ENCODE data around the gene UMPS. TPM values are rescaled to one million over a fixed set of nuclear protein-coding genes. Genes with fewer than 3 reads are reported as not detected.
"Not testable (repeated sequence)": the region's sequence is repeated elsewhere in the genome, so short reads cannot be mapped to it uniquely, and the experiment has no call there.

Gene UMPS
- total RNA-seq, 1 donor from 2014 or later: 21.5 TPM

DNA sequence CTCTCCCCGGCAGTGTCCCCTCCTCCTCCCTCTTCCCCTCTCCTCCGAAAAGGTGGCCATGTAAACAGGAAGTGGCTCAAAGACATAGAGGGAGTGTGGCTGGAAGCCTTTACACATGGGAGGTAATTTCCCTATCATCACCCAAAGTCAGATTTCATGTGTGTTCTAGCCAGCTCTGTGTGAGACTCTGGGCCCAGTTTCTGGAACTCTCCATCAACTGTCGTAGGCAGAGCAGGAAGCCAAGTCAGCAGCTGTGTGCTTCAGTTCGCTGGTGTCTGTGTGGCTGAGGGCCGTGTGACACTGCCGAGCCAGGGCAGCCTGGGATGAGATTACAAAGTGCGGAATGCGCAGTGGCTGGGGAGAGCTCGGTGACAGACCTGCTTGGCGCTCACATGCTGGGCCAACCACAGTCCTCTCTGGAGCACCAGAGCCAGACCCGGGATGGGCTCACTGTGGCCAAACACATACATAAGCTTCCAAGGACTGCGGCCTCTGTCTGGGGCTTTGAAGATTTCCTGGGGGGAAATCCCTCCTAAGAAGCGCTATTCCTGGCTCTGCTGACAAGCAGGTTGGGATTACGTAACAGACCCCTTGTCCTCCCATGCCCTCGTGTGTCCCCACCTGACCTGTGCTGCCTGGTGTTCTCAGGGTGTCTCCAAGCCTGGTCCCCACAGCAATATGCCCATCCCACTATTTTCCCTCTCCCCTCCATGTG is 50.7 kb downstream of the UMPS start:
- ATAC-seq: no peak

DNA sequence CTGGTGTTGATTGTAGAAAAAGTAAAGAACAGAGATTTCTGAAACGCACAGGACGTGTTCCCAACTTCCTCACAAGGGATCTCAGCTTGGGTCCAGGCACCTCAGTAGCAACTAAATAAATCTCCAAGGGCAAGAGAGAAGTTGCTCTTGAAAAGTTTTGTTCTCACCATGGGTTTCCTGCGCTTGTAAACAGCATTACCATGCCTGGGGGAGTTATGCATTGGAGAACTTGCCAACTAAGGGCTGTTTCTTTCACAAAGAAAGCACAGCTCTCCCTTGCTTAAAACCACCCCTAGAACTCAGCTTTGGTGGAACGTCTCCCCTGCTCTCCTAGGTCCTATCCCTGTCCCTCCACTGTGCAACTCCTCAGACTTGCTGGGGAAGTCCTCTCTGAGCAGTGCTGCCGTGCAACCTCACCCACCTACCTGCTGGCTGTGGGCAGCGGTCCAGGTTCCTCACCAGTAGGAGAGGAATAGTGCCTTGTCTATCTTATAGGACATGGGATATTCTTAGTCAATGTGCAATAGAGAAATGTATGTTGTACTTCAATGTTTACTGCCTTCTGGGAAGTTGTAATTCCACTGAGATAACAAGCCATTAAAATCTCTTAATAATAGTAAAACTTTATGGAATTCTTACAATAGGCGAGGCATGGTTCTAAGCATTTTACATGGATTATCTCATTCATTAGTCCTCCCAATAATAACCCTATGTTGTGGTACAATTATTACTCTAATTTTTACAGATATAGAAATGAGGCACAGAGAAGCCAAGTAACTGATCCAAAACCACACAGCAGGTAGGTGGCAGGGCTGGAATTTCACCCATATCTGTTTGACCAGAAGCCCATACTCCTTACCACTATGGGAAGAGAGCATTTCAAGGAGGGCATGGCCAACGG is 51.5 kb downstream of the UMPS start:
- ATAC-seq: no peak

DNA sequence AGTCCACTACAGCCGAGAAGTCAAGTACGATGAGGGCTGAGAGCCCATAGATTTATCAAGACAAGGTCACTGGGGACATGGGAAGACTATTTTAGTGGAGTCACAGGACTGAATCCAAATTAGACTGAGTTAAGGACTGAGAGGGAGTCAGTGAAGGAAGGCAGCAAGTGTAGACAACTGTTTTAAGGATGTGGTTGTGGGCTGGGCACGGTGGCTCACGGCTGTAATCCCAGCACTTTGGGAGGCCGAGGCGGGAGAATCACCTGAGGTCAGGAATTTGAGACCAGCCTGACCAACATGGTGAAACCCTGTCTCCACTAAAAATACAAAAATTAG is 52.1 kb downstream of the UMPS start:
- ATAC-seq: not testable (repeated sequence)

DNA sequence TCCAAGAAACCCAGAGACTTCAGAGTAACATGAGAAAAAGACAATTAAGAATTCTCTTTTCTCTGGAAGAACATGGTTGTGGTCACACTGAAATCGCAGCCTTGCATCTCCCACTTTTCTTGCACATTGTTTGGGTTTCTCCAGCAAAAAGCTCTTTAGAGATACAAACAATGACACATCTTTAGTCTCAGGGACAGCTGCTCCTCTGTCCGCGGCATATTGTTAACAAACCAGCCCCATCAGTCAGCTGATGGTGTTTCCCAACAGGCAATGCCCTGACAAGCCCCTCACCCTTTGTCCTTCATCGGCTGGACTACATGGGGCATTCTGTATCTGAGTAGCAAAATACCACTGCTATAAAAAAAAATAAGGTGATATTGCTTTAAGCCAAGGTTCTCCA is 53.4 kb downstream of the UMPS start:
- ATAC-seq: no peak

DNA sequence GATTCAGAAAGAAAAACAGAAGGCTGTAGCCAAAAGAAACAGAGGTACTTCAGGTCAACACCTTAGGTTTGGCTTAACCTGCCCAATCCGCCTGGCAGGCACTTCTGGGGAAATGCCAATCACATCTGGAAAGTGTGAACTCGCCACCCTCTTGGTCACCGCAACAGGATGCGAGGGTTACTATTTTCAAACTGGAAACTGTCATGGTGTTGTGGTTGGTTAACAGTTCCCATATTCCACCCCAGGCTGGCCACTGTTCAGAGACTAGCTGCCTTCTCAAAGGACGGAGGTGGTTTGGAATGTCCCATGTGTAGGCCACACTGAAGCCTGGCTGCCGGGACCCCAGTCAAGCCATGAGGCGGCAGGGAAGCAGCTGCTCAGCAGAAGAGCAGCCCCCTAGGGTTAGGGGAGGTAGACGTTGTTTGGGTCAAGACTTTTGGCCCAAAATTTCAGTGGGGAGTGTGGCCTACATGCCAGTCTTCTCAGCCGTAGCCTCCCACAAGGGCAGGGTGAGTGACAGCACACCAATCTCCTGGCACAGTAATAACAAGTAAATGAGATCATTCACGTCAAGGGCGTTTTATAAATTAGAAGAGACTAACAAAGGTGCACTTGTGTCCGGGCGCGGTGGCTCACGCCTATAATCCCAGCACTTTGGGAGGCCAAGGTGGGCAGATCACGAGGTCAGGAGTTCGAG is 54.6 kb downstream of the UMPS start:
- peak; percentile 3 for ATAC-seq

DNA sequence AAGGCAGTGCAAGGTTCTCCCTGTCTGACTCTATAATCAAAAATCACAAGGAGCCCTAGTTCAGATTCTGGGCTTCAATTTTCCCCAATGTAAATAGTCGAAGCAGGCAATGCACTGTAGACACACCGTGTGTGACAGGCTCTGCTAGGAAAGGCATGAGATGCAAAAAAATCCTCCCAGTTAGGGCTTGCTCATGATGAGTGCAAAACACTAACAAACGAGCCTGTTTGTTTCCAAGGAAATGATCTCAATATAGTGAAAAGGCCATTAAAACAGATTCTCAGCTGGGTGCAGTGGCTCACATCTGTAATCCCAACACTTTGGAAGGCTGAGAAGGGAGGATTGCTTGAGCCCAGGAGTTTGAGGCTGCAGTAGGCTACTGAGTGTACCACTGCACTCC is 55.7 kb downstream of the UMPS start:
- ATAC-seq: no peak

DNA sequence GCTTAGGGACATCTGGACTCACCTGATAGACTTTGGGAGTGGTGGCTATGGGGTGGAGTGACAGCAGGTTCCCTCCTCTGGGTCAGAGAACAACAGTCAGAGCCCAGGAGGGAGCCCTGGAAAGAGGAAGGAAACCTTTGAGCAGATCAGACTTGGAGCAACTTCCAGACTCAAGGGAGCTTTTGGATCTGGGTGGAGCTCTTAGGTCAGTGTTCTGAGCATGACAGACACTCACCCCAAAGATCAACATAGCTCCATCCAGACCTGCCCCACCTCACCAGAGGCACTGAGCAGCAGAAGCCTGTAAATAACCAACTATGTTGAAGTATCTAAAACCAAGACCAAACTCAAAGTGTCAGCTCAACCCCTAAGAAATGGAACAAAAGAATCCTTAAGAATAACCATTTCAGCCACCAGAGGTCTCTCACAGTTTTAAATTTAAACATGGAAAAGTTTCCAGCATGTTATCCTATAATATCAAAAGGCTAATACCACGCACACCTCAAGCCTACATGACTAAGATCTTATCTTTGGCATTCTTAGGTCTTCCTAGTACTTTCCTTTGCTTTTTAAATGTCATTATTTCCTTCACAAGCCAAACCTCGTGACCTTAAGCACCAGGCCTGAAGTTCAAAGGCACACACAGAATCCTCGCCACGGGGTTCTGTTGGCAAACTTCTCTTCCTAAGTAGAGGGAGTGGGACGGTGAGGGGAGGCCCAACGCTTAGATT is 56.4 kb downstream of the UMPS start:
- peak; percentile 63 for ATAC-seq

DNA sequence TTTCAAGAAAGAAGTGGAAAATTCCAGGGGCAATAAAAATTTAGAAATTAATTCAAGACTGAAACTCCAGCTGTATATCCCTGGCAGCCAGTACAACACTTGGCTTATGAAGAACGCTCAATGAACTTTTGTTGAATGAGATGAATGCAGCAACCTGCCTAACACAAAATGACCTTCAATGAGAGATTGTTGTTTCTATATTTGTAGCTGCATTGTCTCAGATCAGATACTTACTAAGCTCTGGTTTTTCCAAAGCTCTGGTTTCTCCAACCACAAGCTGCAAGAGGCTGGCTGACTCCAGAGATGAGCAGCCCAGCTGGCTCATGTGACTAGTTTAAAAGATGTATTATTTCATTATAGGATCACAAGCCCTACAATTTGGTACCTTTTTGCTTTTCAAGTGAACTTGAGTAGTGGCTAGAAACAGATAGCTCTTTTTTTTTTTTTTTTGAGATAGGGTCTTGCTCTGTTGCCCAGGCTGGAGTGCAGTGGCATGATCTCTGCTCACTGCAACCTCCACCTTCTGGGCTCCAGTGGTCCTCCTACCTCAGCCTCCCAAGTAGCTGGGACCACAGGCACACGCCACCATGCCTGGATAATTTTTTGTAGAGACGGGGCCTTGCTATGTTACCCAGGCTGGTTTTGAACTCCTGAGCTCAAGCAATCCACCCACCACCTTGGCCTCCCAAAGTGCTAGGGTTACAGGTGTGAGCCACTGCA is 57.4 kb downstream of the UMPS start:
- no peak for ATAC-seq

DNA sequence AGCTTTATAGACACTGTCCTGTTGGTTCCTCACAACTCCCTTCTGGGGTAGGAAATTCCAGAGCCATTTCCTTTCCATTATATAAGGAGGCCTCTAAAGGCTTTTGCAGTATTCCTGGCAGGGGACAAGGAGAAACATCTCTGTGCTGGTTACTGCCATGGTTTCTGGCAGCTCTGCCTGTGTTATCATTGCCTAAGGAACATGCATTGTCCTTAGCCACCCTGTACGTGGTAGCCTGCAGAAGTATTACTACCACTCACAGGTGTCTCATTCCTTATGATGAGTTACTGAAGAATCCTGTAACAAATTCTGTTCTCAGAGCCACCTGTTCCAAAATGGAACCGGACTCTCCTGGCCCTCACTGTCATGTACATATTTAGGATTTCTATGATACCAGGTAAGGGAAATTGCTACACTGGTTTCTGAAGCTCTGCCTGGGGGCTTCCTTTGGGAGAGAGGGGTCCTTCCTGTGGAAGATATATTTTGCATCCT is 58.0 kb downstream of the UMPS start:
- ATAC-seq: no peak

DNA sequence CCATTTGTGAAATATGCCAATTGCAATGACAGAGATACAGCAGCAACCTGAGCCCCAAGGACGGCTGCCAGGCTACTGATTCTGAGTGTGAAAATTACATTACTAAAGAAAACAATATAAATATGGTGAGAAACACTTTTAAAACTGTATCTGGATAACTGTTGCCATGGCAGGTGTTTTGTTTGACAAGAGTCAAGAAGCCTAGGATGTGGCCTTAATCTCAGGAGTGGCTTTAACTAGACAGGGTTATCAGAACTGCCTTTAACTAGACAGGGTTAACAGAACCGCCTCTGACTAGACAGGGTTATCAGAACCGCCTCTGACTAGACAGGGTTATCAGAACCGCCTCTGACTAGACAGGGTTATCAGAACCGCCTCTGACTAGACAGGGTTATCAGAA is 58.9 kb downstream of the UMPS start:
- not testable (repeated sequence) for ATAC-seq

DNA sequence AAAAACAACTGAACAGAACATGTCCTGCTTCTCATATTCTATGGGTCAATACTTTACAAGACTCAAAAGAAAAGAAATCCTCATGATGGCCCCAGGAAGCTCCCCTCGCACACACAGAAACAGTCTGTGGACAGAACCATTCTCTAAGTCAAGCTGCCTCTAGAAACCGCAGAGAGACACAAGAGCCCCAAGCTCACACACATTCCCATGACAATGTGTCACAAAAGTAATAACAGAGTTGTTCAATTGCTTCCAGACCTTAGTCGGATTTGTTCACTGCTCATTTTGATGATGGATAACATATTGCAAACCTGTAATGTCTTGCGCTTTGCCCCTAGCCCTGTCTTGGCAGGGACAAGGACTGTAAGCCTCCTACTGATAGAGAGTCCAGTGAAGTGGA is 60.9 kb downstream of the UMPS start:
- no peak for ATAC-seq

DNA sequence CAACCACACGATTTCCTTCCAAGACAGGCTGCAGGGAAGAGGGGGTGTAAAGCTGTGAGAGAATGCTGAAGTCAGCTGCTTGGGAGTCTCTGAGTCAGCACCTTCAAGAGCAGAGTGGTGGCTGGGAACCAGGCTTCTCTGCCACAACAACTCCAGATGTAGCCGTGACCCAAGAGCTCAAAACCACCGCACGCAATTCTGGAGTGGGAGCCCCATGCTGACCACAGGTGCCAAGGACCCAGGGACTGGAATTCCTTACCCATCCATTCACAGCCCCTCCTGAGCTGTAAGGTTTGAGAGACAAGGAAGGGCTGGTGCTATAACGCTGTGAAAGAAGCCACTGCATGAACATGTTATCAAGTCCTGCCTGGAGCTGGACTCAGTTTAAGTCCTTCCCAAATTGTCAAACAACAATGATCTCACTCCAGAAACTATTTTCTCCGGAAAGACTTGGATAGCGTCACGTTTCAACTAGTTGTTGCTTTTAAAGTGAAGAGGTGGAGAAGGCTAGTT is 61.4 kb downstream of the UMPS start:
- ATAC-seq: peak; percentile 48

DNA sequence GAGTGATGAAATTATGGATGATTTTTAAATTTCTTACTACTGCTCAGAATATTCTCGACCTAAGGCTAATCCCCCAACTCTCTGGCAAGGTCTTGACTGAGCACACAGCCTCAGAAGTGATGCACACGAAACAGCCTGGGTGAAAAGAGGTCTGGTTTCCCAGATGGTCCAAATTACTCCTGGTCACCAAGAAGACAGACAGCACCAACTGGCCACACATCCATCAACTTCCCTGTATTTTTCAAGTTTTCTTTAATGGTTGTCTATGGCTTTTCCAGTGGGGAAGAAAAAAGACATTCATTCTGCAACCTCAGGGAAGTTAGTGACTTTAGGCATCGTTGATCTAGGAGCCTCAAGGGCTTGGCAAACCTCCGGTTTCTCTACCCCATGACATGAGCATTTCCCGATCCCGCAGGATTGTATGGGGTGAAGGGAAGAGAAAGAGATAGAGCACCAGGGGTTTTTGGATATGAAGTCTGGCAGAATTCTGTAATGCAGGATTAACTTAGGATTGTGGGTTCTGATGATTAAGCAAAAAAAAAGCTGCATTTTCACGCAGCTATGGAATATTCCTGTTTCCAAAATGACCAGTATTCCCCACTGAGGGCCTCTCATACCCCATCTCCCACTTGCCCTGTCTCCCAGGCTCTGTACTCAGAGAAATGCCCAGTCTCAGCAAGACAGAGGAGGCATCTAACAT is 62.2 kb downstream of the UMPS start:
- ATAC-seq: no peak

DNA sequence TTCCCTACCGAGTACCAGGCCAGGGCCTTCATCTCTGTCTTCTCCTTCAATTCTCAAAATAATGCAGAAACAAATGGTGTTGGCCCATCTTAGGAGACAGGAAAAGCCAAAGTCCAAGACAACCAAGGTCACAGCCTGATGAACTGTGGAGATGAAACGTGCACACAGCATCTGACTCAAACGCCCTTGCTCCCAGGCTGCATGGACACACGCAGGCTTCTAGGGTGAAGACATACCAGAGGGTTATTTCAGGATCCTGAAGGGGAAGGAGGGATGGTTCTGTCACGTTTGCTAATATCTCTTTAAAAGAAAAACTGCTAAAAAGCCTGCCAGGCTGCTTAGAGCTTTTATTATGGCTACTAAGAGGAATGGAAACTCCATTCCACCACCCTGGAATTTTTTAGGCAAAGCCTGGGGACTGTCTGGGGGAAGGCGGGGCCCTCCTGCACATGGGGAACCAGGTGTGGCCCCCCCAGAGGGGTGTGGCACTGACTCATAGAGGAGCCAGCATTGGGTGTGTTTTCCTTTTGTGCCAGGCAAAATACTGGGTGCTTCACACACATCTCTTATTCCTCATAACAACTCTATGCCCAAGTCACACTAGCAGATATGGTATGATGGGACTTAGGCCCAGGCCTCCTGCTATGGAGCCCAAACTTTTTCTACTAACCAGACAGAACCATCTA is 62.9 kb downstream of the UMPS start:
- ATAC-seq: peak; percentile 97

DNA sequence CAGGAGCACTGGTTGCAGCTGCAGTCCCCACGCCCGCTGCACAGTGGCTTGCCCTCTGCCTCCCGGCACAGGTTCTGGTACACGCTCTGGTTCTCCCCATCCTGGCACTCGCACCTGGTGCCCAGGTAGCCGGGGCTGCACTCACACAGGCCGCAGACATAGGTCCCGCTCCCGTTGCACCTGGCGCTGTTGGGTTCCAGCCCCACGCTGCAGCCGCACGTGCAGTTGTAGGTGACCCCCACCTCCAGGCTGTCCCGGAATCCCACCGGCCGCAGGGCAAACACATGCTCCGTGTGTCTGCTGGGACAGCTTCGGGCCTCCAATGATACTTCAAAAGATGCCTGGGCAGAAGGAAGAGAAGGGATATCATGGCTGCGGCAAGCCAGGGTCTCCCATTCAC is 66.2 kb downstream of the UMPS start:
- ATAC-seq: no peak

DNA sequence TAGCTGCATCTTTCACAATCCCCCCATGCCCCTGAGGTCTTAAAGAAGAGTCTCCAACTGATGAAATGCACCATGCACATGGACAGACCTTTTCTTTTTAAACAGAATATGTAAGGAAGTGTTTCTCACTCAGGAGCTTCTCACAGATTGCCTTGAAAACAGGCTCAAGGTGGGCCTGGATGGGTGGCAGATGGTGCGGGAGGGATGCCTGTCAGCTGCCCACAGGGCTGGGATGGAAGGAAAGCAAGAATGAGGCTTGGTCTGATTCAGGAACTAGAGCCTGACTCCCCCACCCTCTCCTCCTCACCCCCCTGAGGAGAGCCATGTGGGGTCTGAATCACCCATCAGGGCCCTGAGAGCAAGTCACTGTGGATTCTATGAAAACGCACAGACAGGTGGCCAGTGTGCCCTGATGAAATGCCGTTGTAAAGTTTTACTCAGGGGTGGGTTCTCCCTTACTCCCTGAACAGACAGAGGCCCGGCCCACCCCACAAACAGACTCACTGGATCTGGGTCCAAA is 67.2 kb downstream of the UMPS start:
- ATAC-seq: no peak

Measured in esophagus mucosa (tissue), 1 donor.